KBM-7 (cell line): ENCODE results near the gene SCN1A.
"Not testable (repeated sequence)": the region's sequence is repeated elsewhere in the genome, so short reads cannot be mapped to it uniquely, and the experiment has no call there.

Experiments used
- DNase-seq: peaks from one replicate; pipeline ENCODE4 v3.0.0-alpha.2; 2015
- in situ Hi-C: fragments of 300-500 bp; cut with MboI; formaldehyde crosslinking; loops from 2 replicates; pipeline ENCODE4 v1.14.3; 2020; ENCODE audit warnings: low sequenced_read_pairs, low pct_unique_long_range_greater_than_20kb, mixed read lengths

SCN1A gene

DNA sequence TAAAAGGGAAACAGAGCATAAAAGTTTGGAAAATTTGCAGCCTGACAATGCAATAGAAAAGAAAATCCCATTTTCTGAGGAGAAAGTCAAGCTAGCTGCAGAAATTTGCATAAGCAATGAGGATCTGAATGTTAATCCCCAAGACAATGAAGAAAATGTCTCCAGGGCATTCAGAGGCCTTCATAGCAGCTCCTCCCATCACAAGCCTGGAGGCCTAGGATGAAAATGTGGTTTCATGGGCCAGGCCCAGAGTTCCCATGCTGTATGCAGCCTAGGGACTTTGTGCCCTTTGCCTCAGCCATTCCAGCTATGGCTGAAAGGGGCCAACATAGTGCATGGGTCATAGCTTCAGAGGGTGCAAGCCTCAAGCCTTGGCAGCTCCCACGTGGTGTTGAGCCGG, 10.3 kb upstream of the SCN1A start:
- DNase-seq: no peak
- in situ Hi-C loops: no loop called here

DNA sequence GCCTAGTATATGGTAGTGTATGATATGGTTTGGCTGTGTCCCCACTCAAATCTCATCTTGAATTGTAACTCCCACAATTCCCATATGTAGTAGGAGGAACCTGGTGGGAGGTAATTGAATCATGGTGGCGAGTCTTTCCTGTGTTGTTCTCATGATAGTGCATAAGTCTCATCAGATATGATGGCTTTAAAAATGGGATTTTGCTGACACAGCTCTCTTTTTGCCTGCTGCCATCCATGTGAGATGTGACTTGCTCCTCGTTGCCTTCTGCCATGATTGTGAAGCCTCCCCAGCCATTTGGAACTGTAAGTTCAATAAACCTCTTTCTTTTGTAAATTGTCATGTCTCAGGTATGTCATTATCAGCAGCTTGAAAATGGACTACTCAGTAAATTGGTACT, 9.5 kb upstream of the SCN1A start:
- in situ Hi-C loops: no loop called here
- DNase-seq: no peak

DNA sequence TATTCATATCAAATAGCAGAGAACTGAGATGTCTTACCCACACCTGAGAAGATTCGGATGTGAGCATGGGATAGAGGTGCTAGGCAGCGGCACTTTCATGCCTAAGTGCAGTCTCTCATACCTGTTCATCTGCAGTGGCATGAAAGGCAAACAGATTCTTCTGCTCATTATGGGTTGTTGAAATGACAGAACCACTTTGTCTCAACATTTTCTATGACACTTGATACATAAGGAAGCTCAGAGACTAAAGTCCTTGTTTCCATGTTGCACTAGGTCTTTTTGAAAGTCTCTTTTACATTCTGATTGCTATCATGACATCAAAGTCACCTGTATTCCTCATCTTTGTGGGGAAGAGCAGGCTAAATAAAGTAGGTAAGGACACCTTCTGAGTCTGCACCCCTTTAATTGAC, 8.0 kb upstream of the SCN1A start:
- in situ Hi-C loops: no loop called here
- DNase-seq: no peak

DNA sequence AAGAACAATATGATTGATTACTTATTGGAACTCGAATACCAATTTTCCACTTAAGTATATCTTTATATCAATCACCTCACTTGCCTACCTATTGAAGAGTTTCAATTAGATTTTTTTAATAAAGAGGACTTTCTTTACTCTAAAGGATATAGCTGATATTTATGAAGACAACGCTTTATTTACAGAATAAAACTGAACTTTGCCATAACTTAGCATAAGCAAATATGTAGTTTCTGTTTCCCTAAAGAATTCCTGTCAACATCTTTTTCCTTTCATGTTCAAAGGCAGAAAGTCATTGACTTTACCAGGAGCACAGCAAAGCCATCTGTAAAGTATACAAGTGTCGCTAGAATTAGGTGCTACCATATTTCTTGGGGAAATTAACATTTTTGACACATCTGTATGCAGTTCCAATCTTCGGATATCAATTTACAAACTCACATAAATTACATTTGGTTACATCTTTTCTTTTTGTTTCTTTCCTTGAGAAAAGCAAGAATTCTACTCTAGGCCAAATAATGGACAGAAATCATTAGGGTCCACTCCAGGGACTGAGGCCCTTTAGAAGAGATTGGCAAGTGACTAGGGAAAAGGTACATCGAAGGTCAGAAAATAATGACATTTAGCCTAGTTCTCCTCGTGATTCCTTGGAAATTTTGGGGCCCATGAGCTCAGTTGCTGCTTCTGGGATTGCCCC, 7.5 kb upstream of the SCN1A start:
- DNase-seq: no peak
- in situ Hi-C loops: no loop called here

DNA sequence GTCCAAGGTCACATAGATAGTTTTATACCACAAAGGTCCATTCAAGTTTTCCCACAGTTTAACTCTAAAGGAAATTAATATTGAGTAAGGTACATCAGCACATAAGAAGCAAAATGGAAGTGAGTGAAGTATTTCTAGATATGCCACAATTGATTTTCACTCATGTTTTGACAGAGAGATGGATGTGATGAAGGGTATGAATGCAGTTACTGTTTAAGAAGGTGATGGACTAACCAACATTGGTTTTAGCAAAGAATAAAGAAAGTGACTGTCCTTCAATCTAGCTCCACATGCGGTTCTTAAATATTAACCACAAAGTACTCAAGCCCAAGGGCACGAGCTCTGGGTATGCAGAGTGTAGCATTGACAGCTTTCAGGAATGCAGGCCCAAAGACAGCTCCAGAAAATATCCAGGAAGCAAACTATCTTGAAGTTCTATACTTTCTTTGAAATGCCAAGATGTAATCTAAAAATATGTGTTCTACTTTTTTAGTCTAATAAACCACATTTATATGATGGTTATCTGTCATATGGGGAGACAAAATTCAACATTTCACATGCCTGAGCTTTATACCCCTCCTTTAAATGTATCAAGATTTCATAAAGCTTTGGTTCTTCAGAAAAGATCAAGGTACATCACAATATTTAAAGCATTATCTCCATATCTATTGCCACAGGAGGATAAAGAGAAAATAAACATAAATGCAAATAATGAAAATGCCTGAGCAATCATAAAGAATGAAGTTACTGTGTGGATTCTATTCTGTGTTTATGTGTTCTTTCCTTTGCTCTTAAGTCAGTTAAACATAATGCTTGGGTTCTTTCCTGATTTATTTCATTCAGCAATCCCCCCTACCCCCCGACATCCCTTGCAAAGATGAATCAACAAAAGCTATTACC, 6.7 kb upstream of the SCN1A start:
- in situ Hi-C loops: no loop called here
- DNase-seq: no peak

DNA sequence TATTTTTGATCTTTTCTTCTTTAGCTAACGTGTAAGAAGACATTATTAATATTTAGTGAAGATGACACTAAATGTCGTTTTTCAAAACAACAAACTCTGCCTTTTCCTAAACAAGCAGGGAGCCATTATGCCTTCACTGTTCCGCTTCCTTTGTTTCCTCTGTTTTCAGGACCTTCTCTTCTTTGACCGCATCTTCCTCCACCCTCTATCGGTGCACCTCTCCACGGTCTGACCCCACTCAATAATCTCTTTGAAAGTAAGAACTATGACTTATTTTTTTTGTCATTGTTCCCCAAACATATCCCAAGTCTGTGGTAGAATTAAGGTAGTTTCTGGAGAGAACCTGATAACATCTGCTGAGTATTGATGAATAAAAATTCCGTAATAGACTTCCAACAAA, 5.8 kb upstream of the SCN1A start:
- in situ Hi-C loops: no loop called here

DNA sequence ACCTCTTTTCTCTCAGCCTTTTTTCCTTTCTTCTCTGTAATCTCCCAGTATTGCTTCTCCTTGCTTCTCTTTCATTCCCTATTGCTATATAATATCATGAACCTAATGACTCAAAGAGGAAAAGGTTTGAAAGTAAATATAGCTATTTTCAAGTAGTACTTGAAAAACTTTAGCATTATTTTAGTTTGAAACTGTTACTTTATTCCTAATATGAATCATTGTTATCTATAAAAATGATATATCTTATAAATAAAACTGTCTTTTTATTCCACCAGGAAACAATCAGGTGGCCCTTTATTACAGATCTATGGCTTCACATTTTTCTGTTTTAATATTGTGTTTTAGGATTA, 311 bp upstream of the SCN1A start:
- in situ Hi-C loops: no loop called here
- DNase-seq: no peak

More for the DNA sequence above, 5.8 kb upstream of the SCN1A start:
- DNase-seq: no peak

DNA sequence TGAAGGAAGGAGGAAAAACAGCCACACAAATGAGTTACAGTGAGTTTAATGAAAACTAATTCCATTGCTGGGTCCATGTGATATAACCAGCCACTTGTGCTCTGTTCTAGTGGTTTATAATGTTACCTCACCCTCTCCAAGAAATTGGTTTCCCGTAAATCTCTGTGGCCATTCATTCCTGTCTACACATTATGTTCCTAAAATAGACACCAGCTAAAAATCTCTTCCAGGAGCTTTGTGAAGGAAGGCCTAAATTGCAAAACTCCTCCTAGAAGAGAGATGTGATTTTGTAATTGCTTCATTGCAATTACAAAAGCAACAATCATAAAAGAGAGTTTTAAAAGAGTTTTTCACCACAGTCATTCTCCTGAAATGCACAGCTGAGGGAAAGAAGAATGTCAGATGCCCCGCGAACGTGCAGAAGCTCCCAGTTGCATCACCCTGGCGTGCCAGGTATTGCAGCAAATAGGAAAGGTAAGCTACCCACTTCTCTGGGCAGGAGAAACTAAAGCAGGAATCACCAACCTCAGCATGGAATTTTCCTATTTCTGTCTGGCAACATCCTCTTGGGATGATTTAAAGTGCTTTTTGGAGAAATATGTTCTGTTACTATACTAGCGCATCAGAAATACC, 1.7 kb downstream of the SCN1A start:
- in situ Hi-C loops: no loop called here
- DNase-seq: no peak

DNA sequence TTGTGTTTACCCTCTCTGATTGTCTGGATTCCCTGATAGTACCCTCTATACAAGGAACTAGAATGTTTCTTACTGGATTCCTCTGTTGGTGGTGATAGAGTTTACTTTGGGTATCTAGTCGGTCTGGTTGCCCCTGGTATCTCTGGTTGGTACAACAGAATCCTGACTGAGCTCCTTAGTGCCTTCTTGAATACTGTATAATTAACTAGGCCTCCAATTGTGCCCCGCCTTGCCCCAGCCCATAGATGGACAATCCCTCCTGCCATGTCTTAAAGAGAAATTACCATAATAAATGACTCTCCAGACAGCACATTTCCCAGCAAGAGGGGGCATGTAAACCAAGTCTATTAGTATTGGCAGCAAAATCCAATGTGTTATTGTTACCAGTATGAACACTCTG, 2.3 kb downstream of the SCN1A start:
- in situ Hi-C loops: no loop called here
- DNase-seq: no peak

DNA sequence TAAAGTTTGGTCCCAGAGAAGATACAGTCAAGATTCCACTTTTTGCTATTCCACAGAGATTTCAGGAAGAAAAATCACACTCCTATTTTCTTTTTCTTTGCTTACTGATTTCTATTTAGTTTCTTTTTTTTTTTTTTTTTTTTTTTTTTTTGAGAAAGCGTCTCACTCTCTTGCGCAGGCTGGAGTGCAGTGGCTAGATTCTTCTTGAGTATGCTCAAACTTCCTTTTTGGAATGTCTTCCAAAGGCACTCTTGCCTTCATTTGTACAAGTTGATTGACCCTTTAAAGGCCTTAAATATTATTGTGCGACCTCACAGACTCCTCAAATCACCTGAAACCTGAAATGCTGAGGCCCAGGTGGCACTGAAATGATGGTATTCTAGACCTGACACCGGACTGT, 9.6 kb downstream of the SCN1A start:
- in situ Hi-C loops: no loop called here
- no peak for DNase-seq

DNA sequence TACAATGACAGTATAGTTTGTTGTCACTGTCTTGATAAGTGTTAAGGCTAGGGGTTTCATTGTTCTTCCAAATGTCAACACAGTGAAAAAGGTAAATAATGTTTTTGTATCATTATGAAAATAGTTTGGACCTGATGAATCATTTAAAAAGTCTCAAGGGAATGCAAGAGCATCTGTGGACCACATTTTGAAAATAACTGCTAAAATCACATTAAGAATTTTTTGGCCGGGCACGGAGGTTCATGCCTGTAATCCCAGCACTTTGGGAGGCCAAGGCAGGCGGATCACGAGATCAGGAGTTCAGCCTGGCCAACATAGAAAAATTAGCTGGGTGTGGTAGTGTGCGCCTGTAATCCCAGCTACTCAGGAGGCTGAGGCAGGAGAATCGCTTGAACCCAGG, 10.3 kb downstream of the SCN1A start:
- in situ Hi-C loops: no loop called here
- no peak for DNase-seq

DNA sequence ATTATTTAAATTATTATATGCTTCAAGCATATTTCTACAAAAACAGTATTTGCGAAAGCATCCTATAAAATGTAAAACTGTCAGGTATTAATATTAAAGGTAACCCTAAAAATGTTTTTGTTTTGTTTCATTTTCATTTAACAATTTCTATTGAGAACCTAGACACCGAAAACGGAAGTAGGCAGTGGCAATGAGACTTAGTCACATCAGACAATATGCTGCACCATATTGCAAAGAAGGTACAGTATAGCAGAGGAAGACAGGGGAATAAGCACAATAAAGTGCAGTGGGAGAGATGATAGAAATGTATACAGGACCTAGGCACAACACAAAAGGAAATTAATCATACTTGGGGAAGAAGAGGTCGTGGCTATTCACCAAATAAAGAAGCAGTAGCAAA, 12.2 kb downstream of the SCN1A start:
- no peak for DNase-seq
- in situ Hi-C loops: no loop called here

DNA sequence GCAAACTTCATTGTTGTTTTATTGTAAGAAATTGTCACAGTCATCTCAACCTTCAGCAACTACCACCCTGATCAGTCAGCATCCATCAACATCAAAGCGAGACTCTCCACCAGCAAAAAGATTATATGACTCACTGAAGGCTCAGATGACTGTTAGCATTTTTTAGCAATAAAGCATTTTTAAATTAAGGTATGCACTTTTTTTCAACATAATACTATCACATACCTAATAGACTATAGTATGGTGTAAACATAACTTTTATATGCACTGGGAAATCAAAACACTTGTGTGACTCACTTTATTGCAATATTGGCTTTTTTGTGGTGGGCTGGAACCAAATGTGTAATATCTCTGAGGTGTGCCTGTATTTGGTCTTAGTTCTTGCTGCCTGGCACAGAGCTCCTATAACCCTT, 15.6 kb downstream of the SCN1A start:
- DNase-seq: no peak
- in situ Hi-C loops: no loop called here

DNA sequence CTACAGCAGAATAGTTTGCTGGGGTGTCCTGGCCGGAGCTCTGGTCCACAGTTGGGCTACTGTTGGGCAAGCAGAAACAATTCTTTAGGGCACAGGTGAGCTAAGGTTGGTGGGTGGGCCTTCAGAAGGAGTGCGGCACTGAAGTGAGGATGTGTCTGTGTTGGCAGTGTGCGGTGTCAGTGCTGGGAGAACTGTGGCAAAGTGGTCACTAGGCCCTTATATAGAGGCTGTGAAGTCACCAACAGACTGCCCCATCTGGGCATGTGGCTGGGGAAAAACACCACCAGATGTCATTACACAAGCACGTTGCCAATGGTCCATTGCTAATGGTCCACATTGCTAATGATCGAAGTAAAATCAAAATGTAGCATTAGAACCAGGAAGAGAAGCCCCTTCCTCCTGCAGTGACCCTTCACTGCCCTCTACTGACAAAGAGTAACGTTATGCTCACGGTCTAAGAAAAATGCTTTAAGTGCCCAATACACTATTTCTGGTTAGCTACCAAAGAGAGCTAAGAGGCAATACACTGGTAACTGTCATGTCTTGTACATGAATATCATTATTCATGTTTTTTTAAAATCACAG, 21.3 kb downstream of the SCN1A start:
- in situ Hi-C loops: no loop called here
- DNase-seq: peak; percentile 27

DNA sequence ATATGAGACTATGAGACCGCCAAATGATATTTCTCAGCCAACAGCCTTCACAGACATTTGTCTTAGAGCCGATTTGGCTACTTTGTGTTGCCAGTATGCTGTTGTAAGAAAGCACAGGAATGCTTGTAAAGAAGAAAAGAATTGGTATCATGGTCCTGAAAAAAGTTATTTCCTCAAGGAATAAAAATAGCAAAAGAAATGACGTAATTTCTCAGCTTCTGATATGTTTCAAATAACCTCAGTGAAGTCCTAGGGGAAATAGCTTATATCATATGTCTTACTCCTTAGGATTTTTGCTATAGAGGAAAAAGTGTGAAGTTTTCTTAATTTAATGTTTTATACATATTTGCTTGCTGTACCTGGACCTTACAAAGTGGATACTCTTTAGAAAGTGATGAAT, 23.0 kb downstream of the SCN1A start:
- DNase-seq: no peak
- in situ Hi-C loops: no loop called here

DNA sequence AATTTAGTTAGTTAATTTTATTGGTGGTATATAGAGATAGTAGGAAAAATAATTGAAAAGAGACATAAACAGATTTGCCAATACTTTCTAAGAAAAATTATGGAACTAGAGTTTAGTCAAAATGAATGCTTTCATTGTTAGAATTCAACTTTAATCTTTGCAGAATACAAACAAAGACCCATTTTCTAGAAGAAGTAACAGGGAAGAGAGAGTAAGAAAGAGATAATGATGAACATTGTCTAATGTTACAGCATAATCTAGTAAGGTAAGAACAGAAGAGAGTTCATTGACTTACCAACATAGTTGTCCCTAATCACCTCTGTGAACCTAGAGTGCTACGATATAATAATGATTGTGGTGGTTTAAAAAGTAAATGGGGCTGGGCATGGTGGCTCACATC, 23.7 kb downstream of the SCN1A start:
- DNase-seq: no peak

DNA sequence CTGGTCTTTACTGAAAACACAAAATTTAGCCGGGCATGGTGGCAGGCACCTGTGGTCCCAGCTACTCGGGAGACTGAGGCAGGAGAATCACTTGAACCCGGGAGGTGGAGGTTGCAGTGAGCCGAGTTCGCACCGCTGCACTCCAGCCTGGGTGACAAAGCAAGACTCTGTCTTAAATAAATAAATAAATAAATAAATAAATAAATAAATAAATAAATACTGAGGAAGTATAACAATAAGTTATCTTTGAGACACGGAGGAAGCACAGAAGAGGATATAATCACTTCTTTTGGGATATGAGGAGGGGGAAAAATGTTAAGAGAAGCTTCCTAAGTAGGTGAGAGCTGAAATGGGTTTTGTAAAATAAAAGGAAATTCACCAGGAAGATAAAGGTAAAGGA, 24.5 kb downstream of the SCN1A start:
- in situ Hi-C loops, DNase-seq: not testable (repeated sequence)

More for the DNA sequence above, 23.7 kb downstream of the SCN1A start:
- in situ Hi-C loops: no loop called here

DNA sequence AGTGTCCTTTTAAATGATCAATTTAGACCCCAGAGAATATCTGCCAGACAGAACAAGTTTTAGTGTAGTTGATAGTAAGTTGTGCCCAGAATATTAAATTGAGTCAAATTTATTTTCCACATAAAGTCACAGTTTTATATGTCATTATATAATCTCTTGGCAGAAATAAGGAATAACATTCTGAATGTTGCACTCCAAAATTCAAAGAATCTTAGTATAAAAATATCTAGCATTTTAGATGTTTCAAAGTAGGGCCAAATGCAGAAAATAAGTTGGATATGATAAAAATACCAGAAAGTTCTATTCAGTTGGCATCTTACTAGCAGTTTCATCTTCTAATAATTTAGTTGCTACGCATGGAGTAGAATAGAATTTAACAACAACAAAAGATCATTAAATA, 33.5 kb downstream of the SCN1A start:
- in situ Hi-C loops: no loop called here
- no peak for DNase-seq

DNA sequence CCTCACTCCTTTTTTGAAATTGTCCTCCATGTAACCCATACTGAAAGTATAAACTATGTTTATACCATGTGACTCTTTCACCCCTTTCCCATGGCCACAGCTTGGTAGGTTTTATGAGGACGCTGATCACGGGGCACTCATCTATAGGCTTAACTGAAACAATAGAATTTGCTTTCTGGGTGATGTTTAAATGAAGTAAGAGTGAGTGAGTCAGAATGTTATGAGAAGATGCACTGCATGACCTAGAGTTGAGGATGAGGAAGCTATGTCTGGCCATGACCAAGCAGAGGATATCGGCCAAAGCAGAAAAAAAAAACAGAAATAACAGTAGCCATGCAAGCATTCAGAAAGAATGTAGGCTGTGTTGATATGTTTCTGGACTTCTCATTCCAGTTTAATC, 34.9 kb downstream of the SCN1A start:
- DNase-seq: no peak
- in situ Hi-C loops: no loop called here

DNA sequence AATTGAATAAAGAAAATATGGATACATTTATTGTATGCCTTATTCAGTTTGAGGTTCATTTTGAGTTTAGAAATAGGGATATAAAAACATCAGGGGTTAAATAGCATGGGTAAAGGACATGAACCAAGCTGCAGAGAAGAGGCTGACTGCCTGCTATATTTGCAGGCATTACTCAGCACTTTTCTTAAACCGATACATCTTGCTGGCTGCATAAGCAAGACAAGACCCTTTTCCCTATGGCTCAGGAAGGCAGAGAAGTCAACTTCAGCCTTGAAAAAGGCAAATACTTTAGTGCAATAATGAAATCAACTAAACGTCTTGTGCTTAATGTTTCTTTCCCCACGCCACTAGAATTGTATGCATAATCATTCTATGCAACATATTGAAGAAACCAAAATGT, 36.4 kb downstream of the SCN1A start:
- in situ Hi-C loops: no loop called here
- no peak for DNase-seq
